ENCODE results near the gene RGS9.

RGS9 gene

DNA sequence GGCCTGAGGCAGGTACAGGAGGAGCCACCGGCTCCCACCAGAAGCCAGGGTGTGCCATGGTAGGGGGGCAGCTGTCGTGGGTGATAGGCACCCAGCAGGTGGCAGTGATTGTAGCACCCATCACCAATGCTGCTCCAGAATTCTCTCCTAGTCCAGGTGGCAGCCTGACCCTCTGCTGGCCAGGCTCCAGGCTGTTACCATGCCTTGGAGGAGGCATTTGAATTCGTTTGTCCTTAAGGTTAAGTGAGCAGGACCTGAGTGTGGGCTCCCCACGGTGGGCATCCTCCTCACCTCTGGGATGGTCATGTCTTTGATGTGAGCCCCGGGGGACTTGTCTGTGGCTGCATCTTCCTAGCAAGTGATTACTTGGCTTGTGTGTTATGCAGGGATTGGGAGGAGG is 59.4 kb downstream of the RGS9 start:
- DNase-seq (ENCODE audit: low read depth): no peak
- no peak for TF ChIP-seq CTCF (IDR thresholded peaks at IDR 0.05; ENCODE audit: insufficient read depth, low read depth, low read length, missing control alignments)
- H3K4me3 ChIP-seq (ENCODE audit: low read depth, low read length): no peak overlapping the region

DNA sequence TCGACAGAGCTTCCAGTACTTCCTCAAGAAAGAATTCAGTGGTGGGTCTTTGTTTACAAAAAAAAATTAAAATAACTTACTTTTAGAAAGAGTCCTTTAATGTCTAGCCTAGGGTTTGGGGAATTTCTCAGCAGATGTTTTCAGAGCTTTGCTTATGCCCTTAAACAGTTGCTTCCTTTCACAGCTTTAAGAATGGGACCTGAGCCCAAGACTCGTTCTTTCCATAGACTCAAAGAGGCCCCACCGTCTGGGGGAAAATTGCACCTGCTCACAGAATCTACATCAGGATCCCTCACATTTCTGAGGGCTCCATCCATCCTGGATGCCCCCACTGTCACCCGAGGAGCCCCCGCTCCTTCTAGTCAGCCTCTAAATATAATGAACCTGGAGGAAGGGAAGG is 60.0 kb downstream of the RGS9 start:
- no peak for DNase-seq (ENCODE audit: low read depth)
- no peak for TF ChIP-seq CTCF (IDR thresholded peaks at IDR 0.05; ENCODE audit: insufficient read depth, low read depth, low read length, missing control alignments)
- H3K4me3 ChIP-seq (ENCODE audit: low read depth, low read length): no peak overlapping the region

GRCh38 chr17:65198653-65199382 is 61.6 kb downstream of the RGS9 start:
- H3K4me3 ChIP-seq (ENCODE audit: low read depth, low read length): no peak overlapping the region
- peak; percentile 75 for DNase-seq (ENCODE audit: low read depth)
- TF ChIP-seq CTCF (IDR thresholded peaks at IDR 0.05; ENCODE audit: insufficient read depth, low read depth, low read length, missing control alignments): peak; percentile 49

DNA sequence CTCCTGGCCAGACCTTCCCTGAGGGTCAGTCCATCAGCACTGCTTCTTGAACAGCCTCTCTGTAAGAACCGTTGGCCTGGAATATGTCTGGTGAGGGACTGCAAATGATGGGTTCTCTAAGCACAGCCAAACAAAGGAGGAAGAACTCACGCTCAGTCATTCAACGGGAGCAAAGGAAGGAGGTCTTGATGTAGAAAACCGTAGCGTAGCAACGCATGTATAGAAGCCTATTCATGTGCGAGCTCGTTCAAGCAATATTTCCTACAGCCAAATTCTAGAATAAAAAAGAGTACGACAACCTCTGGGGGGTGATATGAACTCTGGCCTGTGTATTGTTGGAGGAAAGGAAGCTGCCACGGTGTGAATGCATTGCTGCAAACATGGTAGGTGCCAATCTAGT is 64.2 kb downstream of the RGS9 start:
- no peak for TF ChIP-seq CTCF (IDR thresholded peaks at IDR 0.05; ENCODE audit: insufficient read depth, low read depth, low read length, missing control alignments)
- H3K4me3 ChIP-seq (ENCODE audit: low read depth, low read length): no peak overlapping the region
- DNase-seq (ENCODE audit: low read depth): no peak

GRCh38 chr17:65202844-65203571 is 65.8 kb downstream of the RGS9 start:
- DNase-seq (ENCODE audit: low read depth): no peak
- no peak for TF ChIP-seq CTCF (IDR thresholded peaks at IDR 0.05; ENCODE audit: insufficient read depth, low read depth, low read length, missing control alignments)
- no peak overlapping the region for H3K4me3 ChIP-seq (ENCODE audit: low read depth, low read length)

DNA sequence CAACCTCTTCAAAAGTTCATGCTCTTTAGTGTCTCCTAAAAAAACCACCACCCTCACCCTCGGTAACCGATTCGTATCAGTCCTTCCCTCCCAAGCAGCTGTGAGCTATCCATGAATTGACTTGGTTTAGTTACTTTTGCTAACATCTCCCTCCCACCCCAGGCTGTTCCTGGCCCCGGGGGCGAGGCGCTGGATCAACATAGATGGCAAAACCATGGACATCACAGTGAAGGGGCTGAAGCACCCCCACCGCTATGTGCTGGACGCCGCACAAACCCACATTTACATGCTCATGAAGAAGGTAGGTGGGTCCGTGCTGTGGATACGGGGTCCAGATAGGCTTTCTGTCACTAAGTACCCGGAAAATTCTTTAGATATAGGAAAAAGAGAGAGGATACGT is 66.8 kb downstream of the RGS9 start:
- H3K4me3 ChIP-seq (ENCODE audit: low read depth, low read length): no peak overlapping the region
- no peak for DNase-seq (ENCODE audit: low read depth)
- no peak for TF ChIP-seq CTCF (IDR thresholded peaks at IDR 0.05; ENCODE audit: insufficient read depth, low read depth, low read length, missing control alignments)

Data from GM12865 (cell line).